HFFc6 (cell line): ENCODE results near the gene SPG11. TPM values are rescaled to one million over a fixed set of nuclear protein-coding genes. Genes with fewer than 3 reads are reported as not detected.
"Not testable (repeated sequence)": the region's sequence is repeated elsewhere in the genome, so short reads cannot be mapped to it uniquely, and the experiment has no call there.

Source experiments
- DNase-seq: peaks from one replicate; pipeline ENCODE4 v3.0.0-alpha.2; 2018
- H3K27ac Mint-ChIP-seq: 2 replicates; pipeline ENCODE4 v1.8.0; 2020; ENCODE audit warnings: mild to moderate bottlenecking, mixed read lengths
- H3K27me3 Mint-ChIP-seq: 2 replicates; pipeline ENCODE4 v1.8.0; 2021; ENCODE audit warnings: mild to moderate bottlenecking, moderate library complexity, mixed read lengths; ENCODE audit not compliant: insufficient read depth
- H3K36me3 Mint-ChIP-seq: 2 replicates; pipeline ENCODE4 v1.8.0; 2021; ENCODE audit warnings: low read depth, mixed read lengths
- H3K4me1 Mint-ChIP-seq: 2 replicates; pipeline ENCODE4 v1.8.0; 2020; ENCODE audit warnings: low read depth, mixed read lengths
- H3K4me3 Mint-ChIP-seq: 2 replicates; pipeline ENCODE4 v1.8.0; 2020; ENCODE audit warnings: mild to moderate bottlenecking, moderate library complexity, mixed read lengths
- H3K9me3 Mint-ChIP-seq: 2 replicates; pipeline ENCODE4 v1.8.0; 2020; ENCODE audit warnings: mild to moderate bottlenecking, mixed read lengths
- total RNA-seq, 6 experiments: library from RNA; stranded (reverse); fragmentation: NEBNext Ultra II Directional; extraction: Animal tissue kit (Norgen Biotek cat#: 25700); gene quantifications; 2 replicates in 1 of 6; 3 replicates in 5 of 6; pipeline ENCODE4 v1.2.3, GENCODE V29; 2021
- TF ChIP-seq, protein P1 (sequence below): fragments of 200-600 bp; sonication (generic); IDR thresholded peaks from 2 replicates; pipeline ENCODE4 v1.5.0; 2021; ENCODE audit warnings: antibody characterized with exemption, mild to moderate bottlenecking

Gene SPG11
- total RNA-seq, 6 experiments from 2014 or later = 28.0 to 34.1 (median 31.2) TPM

DNA sequence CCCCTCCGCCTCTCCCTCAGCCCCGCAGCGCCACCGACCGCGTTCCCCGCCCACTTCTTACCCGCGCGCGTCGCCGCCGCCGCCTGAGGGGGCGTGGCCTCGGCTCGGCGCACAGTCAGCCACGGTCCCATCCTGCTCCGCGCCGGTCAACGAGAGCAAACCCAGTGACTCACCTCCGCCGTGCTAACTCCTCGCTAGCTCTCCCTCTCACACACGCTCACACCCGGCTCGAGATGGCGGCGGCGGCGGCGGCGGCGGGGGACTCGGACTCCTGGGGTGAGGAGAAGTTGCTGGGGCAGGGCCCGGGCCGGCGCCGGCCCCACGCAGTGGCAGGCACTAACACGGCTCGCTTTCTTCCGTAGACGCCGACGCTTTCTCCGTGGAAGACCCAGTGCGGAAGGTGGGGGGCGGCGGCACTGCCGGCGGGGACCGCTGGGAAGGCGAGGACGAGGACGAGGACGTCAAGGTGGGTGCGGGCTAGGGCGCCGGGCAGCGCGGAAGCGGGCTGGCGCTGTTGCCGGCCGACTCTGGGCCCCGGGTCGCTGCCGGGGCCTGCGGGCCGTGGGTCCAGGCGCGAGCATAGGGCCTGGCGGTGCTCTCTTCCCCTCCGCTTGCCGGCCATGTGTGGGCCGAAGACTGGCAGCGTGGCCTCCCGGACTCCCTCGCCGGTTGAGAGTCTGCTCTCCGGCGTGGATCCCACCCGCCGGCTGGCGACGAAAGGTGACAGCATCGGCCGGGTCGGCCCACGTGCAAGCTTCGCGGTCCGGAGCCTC is 126.3 kb downstream of the SPG11 start, which contains the start of gene EIF3J:
EIF3J (plus strand) TSS at position 186 of the 773 bp plus-strand sequence; CDS start at position 234, 48 bp downstream.
- Mint-ChIP-seq H3K4me3 (peak within 1 kb of the TSS; percentile 95), H3K27ac (peak within 1 kb of the TSS; percentile 98), H3K36me3 (peaks cover 53% of the 10 kb centered on the region), H3K27me3 (peaks cover 5% of the 10 kb centered on the region), H3K4me1 (peaks cover 52% of the 10 kb centered on the region), H3K9me3 (no peaks in the 10 kb centered on the region)
- TF ChIP-seq, protein P1, sequence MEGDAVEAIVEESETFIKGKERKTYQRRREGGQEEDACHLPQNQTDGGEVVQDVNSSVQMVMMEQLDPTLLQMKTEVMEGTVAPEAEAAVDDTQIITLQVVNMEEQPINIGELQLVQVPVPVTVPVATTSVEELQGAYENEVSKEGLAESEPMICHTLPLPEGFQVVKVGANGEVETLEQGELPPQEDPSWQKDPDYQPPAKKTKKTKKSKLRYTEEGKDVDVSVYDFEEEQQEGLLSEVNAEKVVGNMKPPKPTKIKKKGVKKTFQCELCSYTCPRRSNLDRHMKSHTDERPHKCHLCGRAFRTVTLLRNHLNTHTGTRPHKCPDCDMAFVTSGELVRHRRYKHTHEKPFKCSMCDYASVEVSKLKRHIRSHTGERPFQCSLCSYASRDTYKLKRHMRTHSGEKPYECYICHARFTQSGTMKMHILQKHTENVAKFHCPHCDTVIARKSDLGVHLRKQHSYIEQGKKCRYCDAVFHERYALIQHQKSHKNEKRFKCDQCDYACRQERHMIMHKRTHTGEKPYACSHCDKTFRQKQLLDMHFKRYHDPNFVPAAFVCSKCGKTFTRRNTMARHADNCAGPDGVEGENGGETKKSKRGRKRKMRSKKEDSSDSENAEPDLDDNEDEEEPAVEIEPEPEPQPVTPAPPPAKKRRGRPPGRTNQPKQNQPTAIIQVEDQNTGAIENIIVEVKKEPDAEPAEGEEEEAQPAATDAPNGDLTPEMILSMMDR = no peak
- DNase-seq = peak; percentile 95

DNA sequence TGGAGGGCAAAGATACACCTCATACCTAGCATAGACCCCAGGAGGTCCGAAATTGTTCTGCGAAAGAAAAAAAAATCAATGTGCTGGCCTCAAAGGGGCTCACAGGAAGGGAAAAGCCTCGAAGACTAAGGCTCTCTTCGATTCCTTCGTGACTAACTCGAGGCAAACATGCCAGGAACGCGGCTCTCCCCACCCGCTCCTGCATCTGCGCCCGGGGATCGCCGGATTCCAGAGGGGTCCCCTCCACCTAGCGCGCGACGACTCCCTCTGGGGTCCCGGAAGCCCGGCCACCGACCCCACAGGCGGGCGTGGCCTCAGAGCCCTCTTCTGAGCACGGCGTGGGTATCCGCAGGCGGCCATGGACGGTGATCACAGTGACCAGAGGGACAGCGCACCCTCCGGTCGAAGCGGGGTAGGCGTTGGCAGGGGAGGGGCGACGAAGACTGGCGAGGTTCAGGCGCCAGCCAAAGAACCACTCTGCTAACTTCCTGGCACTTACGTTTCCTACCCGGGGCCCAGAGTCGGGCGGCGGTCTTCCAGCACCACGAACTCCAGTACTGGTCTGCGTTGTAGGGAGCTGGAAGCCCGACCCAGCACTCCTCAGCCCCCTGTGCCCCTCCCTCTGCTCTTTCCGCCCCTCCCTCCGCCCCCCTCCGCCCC is 127.0 kb downstream of the SPG11 start:
- peaks cover 49% of the 10 kb centered on the region for H3K36me3 Mint-ChIP-seq

DNA sequence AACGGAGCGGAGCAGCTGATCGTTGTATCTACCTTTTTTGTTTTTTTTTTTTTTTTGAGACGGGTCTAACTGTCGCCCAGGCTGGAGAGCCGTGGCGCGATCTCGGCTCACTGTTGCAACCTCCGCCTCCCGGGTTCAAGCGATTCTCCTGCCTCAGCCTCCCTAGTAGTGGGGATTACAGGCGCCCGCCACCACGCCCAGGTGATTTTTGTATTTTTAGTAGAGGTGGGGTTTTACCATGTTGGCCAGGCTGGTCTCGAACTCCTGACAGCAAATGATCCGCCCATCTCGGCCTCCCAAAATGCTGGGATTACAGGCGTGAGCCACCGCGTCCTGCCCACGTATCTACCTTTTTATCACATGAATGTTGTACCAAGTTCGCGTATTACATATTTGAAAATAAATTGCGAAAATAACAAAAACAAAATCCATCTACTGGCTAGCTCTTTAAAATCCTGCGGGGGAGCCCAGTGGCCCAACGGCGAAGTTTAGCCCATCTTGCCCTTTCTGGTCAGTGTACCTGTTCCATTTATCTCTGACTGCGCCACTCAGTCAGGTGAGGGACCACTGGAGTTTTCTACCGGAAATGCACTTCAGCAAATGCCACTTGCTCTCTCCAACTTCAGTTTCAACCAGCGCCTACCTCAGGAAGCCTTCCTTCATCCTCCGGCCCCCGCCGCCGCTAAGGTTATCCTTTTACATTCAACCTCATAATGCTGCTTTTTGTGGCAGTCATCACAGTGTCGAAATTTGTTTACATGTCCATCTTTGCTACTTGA is 127.8 kb downstream of the SPG11 start:
- TF ChIP-seq, protein P1 = no peak
- H3K27me3 Mint-ChIP-seq = peaks cover 5% of the 10 kb centered on the region
- H3K4me3 Mint-ChIP-seq = peak overlapping the region; percentile 95
- H3K4me1 Mint-ChIP-seq = peaks cover 40% of the 10 kb centered on the region
- no peaks in the 10 kb centered on the region for H3K9me3 Mint-ChIP-seq
- H3K27ac Mint-ChIP-seq = peak overlapping the region; percentile 98
- peaks cover 41% of the 10 kb centered on the region for H3K36me3 Mint-ChIP-seq
- DNase-seq = no peak

More for the DNA sequence above, 127.0 kb downstream of the SPG11 start:
- DNase-seq = peak; percentile 83
- H3K9me3 Mint-ChIP-seq = no peaks in the 10 kb centered on the region
- H3K27me3 Mint-ChIP-seq = peaks cover 5% of the 10 kb centered on the region
- H3K4me3 Mint-ChIP-seq = peak overlapping the region; percentile 95
- TF ChIP-seq, protein P1 = peak; percentile 68
- H3K4me1 Mint-ChIP-seq = peaks cover 44% of the 10 kb centered on the region
- peak overlapping the region; percentile 98 for H3K27ac Mint-ChIP-seq

DNA sequence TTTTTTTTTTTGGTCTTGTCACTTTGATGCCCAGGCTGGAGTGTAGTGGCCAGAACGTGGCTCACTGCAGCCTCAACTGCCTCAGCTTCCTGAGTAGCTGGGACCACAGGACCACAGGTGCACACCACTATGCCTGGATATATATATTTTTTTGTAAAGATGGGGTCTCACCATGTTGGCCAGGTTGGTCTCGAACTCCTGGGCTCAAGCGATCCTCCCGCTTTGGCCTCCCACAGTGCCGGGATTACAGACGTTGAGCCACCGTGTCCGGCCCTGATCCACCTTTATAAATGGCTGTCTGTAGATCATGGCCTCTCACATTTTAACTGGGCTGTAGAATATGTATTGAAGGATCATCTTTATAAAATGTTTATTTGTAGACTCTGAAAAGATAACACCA is 128.4 kb downstream of the SPG11 start:
- H3K9me3 Mint-ChIP-seq = no peaks in the 10 kb centered on the region
- H3K4me3 Mint-ChIP-seq = peak overlapping the region; percentile 95
- peaks cover 38% of the 10 kb centered on the region for H3K4me1 Mint-ChIP-seq
- TF ChIP-seq, protein P1 = no peak
- H3K27me3 Mint-ChIP-seq = peaks cover 5% of the 10 kb centered on the region
- no peak for DNase-seq
- peaks cover 36% of the 10 kb centered on the region for H3K36me3 Mint-ChIP-seq
- H3K27ac Mint-ChIP-seq = peak overlapping the region; percentile 72

DNA sequence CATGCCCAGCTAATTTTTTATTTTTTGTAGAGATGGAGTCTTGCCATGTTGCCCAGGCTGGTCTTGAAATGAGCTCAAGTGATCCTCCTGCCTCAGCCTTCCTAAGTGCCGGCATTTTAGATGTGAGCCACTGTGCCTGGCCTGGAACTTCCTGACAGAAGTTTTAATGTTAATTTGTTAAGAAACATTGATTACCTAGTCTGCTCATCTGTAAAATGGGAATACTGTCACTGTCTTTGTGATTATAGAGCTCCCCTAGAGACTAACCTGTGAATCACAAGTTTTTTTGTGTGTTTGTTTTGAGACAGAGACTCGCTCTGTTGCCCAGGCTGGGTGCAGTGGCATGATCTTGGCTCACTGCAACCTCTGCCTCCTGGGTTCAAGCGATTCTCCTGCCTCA is 130.8 kb downstream of the SPG11 start:
- H3K27ac Mint-ChIP-seq = no peak overlapping the region
- no peaks in the 10 kb centered on the region for H3K9me3 Mint-ChIP-seq
- H3K4me1 Mint-ChIP-seq = peaks cover 26% of the 10 kb centered on the region
- H3K27me3 Mint-ChIP-seq = peaks cover 4% of the 10 kb centered on the region
- H3K36me3 Mint-ChIP-seq = peaks cover 25% of the 10 kb centered on the region
- TF ChIP-seq, protein P1 = peak; percentile 44
- no peak for DNase-seq
- no peak overlapping the region for H3K4me3 Mint-ChIP-seq

DNA sequence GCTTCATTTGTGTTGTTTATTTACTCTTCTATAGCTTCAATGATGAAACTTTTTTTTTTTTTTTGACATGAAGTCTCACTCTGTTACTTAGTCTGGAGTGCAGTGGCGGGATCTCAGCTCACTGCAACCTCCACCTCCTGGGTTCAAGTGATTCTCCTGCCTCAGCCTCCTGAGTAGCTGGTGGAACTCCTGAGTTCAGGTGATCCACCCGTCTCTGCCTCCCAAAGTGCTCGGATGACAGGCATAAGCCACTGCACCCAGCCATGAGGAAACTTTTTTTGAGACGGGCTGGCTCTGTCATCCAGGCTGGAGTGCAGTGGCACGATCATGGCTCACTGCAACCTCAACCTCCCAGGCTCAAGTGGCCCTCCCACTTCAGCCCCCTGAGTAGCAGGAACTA is 131.2 kb downstream of the SPG11 start:
- H3K9me3 Mint-ChIP-seq, H3K4me3 Mint-ChIP-seq, H3K27me3 Mint-ChIP-seq, H3K27ac Mint-ChIP-seq, DNase-seq: not testable (repeated sequence)
- H3K36me3 Mint-ChIP-seq = peaks cover 23% of the 10 kb centered on the region
- H3K4me1 Mint-ChIP-seq = peaks cover 25% of the 10 kb centered on the region
